Measurements from ENCODE around the gene KCNIP4.

DNA sequence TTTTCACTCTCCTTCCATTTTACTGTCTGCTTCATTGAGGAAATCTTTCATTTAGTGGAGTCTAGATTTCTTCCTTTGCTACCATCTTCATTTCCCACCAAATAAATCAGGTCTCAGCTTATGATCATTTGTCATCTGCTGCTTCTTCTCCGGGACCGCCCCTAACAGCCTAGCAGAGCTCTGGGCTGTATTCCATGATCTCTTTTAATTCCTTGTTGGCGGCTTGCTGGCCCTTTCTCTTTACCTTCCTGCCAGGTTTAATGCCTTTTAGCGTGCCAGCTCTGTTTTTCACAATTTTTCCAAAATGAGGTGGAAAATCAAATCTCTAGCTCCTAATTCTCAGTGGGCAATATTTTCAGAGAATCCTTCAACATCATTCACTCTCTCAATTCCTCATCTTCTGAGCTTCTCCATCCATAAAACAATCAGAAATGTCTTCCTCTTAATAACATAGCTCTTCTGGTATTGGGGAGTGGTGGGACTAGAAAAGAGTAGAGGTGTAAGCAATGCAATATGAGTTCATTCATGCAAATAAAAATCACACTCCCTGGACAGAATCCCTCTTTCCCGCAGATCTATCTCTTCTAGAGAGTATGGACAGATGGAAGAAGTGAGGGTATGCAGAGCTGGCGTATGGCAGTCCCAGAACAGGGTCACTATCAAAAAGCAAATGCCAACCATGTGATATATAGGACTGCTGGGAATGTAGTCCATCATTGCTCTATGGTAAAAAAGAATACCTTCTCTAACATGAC, 491.3 kb downstream of the KCNIP4 start:
- TF ChIP-seq, protein P1, sequence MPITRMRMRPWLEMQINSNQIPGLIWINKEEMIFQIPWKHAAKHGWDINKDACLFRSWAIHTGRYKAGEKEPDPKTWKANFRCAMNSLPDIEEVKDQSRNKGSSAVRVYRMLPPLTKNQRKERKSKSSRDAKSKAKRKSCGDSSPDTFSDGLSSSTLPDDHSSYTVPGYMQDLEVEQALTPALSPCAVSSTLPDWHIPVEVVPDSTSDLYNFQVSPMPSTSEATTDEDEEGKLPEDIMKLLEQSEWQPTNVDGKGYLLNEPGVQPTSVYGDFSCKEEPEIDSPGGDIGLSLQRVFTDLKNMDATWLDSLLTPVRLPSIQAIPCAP (CRISPR knock-in tag; IDR thresholded peaks at IDR 0.05; ENCODE audit: borderline replicate concordance), result no peak
- TF ChIP-seq, protein P2, sequence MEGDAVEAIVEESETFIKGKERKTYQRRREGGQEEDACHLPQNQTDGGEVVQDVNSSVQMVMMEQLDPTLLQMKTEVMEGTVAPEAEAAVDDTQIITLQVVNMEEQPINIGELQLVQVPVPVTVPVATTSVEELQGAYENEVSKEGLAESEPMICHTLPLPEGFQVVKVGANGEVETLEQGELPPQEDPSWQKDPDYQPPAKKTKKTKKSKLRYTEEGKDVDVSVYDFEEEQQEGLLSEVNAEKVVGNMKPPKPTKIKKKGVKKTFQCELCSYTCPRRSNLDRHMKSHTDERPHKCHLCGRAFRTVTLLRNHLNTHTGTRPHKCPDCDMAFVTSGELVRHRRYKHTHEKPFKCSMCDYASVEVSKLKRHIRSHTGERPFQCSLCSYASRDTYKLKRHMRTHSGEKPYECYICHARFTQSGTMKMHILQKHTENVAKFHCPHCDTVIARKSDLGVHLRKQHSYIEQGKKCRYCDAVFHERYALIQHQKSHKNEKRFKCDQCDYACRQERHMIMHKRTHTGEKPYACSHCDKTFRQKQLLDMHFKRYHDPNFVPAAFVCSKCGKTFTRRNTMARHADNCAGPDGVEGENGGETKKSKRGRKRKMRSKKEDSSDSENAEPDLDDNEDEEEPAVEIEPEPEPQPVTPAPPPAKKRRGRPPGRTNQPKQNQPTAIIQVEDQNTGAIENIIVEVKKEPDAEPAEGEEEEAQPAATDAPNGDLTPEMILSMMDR (IDR thresholded peaks at IDR 0.05 in 2 of 3, conservative IDR thresholded peaks at IDR 0.05 in 1 of 3; ENCODE audit: insufficient read depth in 2 of 3, low read depth in 1 of 3, low read length in 3 of 3), result no peak
- no peak for TF ChIP-seq POLR2A (conservative IDR thresholded peaks at IDR 0.05)
- TF ChIP-seq DNMT1 (IDR thresholded peaks at IDR 0.05), result no peak
- no peak for TF ChIP-seq MYBL2 (IDR thresholded peaks at IDR 0.05; ENCODE audit: low read depth)
- no peak for TF ChIP-seq MYBL2 (CRISPR knock-in tag; IDR thresholded peaks at IDR 0.05; ENCODE audit: borderline replicate concordance)
- TF ChIP-seq, protein P3, sequence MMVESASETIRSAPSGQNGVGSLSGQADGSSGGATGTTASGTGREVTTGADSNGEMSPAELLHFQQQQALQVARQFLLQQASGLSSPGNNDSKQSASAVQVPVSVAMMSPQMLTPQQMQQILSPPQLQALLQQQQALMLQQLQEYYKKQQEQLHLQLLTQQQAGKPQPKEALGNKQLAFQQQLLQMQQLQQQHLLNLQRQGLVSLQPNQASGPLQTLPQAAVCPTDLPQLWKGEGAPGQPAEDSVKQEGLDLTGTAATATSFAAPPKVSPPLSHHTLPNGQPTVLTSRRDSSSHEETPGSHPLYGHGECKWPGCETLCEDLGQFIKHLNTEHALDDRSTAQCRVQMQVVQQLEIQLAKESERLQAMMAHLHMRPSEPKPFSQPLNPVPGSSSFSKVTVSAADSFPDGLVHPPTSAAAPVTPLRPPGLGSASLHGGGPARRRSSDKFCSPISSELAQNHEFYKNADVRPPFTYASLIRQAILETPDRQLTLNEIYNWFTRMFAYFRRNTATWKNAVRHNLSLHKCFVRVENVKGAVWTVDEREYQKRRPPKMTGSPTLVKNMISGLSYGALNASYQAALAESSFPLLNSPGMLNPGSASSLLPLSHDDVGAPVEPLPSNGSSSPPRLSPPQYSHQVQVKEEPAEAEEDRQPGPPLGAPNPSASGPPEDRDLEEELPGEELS (CRISPR knock-in tag; IDR thresholded peaks at IDR 0.05; ENCODE audit: borderline replicate concordance), result no peak
- TF ChIP-seq MAFG (tag; conservative IDR thresholded peaks at IDR 0.05), result no peak
- no peak for TF ChIP-seq CBX8 (IDR thresholded peaks at IDR 0.05; ENCODE audit: borderline replicate concordance, extremely low read depth, low read depth, low read length, poor library complexity, severe bottlenecking)
- TF ChIP-seq EP300 (IDR thresholded peaks at IDR 0.05; ENCODE audit: low read length), result no peak
- no peak for TF ChIP-seq CHD2 (IDR thresholded peaks at IDR 0.05; ENCODE audit: low read depth, low read length)
- TF ChIP-seq, protein P4, sequence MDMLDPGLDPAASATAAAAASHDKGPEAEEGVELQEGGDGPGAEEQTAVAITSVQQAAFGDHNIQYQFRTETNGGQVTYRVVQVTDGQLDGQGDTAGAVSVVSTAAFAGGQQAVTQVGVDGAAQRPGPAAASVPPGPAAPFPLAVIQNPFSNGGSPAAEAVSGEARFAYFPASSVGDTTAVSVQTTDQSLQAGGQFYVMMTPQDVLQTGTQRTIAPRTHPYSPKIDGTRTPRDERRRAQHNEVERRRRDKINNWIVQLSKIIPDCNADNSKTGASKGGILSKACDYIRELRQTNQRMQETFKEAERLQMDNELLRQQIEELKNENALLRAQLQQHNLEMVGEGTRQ (CRISPR knock-in tag; IDR thresholded peaks at IDR 0.05), result no peak
- no peak for TF ChIP-seq JUN (IDR thresholded peaks at IDR 0.05; ENCODE audit: borderline replicate concordance, low read depth, low read length)
- TF ChIP-seq JUN (CRISPR knock-in tag; IDR thresholded peaks at IDR 0.05; ENCODE audit: borderline replicate concordance), result no peak
